ENCODE data around the gene SLC26A11.

The SLC26A11 gene

GRCh38 chr17:80248894-80249710 lies 28.9 kb downstream of the SLC26A11 start:
- no peak overlapping the region for H3K27ac ChIP-seq
- no peaks in the 10 kb centered on the region for H3K4me1 ChIP-seq
- no peak for TF ChIP-seq CTCF (IDR thresholded peaks at IDR 0.05)
- DNase-seq = peak in 1 of 2 donors; percentile 15
- no peaks in the 10 kb centered on the region for H3K27me3 ChIP-seq
- peaks cover 35 to 99% (median 58%) of the 10 kb centered on the region in 3 donors for H3K36me3 ChIP-seq
- H3K4me3 ChIP-seq = no peak overlapping the region
- intact Hi-C loops (cut with DNase I; ENCODE audit: low total_unique reads) = no loop called here
- no peaks in the 10 kb centered on the region for H3K9me3 ChIP-seq

- DNase-seq = peak in 1 of 2 donors; percentile 5
- Histone ChIP-seq H3K27ac (no peak overlapping the region), H3K4me1 (peaks cover 0 to 16% (median 6%) of the 10 kb centered on the region in 4 donors), H3K27me3 (no peaks in the 10 kb centered on the region), H3K9me3 (no peaks in the 10 kb centered on the region), H3K36me3 (peaks cover 16 to 70% (median 32%) of the 10 kb centered on the region in 3 donors), H3K4me3 (no peak overlapping the region)
- intact Hi-C loops (cut with DNase I; ENCODE audit: low total_unique reads) = no loop called here
- no peak for TF ChIP-seq CTCF (IDR thresholded peaks at IDR 0.05)
Measured at GRCh38 chr17:80251966-80252365, 31.7 kb downstream of the SLC26A11 start.

- peak in 1 of 2 experiments; percentile 11 for TF ChIP-seq CTCF (IDR thresholded peaks at IDR 0.05)
- intact Hi-C loops (cut with DNase I; ENCODE audit: low total_unique reads) = no loop called here
Measured at GRCh38 chr17:80252871-80253270, 32.6 kb downstream of the SLC26A11 start.

GRCh38 chr17:80253631-80254395 lies 33.6 kb downstream of the SLC26A11 start:
- peak in 1 of 2 donors; percentile 14 for DNase-seq
- Histone ChIP-seq H3K27ac (peak overlapping the region; percentile 39 to 58), H3K4me3 (no peak overlapping the region), H3K9me3 (no peaks in the 10 kb centered on the region), H3K4me1 (peaks cover 0 to 16% (median 6%) of the 10 kb centered on the region in 4 donors), H3K27me3 (no peaks in the 10 kb centered on the region), H3K36me3 (peaks cover 16 to 52% (median 17%) of the 10 kb centered on the region in 3 donors)
- intact Hi-C loops (cut with DNase I; ENCODE audit: low total_unique reads) = no loop called here
- TF ChIP-seq CTCF (IDR thresholded peaks at IDR 0.05) = no peak

More at GRCh38 chr17:80252871-80253270, 32.6 kb downstream of the SLC26A11 start:
- Histone ChIP-seq H3K36me3 (peaks cover 16 to 61% (median 25%) of the 10 kb centered on the region in 3 donors), H3K4me1 (peaks cover 0 to 16% (median 6%) of the 10 kb centered on the region in 4 donors), H3K9me3 (no peaks in the 10 kb centered on the region), H3K4me3 (no peak overlapping the region), H3K27me3 (no peaks in the 10 kb centered on the region), H3K27ac (no peak overlapping the region)
- peak in 1 of 2 donors; percentile 28 for DNase-seq

GRCh38 chr17:80254396-80255251 lies 34.4 kb downstream of the SLC26A11 start:
- H3K4me3 ChIP-seq = no peak overlapping the region
- no peaks in the 10 kb centered on the region for H3K27me3 ChIP-seq
- TF ChIP-seq CTCF (IDR thresholded peaks at IDR 0.05) = no peak
- H3K4me1 ChIP-seq = peaks cover 0 to 20% (median 8%) of the 10 kb centered on the region in 4 donors
- peak in 1 of 2 donors; percentile 33 for DNase-seq
- H3K9me3 ChIP-seq = no peaks in the 10 kb centered on the region
- peak overlapping the region; percentile 39 to 58 for H3K27ac ChIP-seq
- intact Hi-C loops (cut with DNase I; ENCODE audit: low total_unique reads) = no loop called here
- peaks cover 9 to 44% (median 10%) of the 10 kb centered on the region in 3 donors for H3K36me3 ChIP-seq
